HG02885 (cell line): ENCODE data around the gene STAT5B.
"Not testable (repeated sequence)": the region's sequence is repeated elsewhere in the genome, so short reads cannot be mapped to it uniquely, and the experiment has no call there.

ENCODE experiments used
- ATAC-seq: cut with Tn5 transposase; IDR thresholded peaks from one replicate; pipeline ENCODE4 v1.9.1; 2021; ENCODE audit warnings: mild to moderate bottlenecking; ENCODE audit not compliant: unreplicated experiment, poor library complexity

STAT5B gene

GRCh38 chr17:42307362-42307927 lies 31.3 kb upstream of the STAT5B start:
- ATAC-seq = no peak

- ATAC-seq = no peak
Observed at GRCh38 chr17:42306385-42306667, 30.1 kb upstream of the STAT5B start.

DNA sequence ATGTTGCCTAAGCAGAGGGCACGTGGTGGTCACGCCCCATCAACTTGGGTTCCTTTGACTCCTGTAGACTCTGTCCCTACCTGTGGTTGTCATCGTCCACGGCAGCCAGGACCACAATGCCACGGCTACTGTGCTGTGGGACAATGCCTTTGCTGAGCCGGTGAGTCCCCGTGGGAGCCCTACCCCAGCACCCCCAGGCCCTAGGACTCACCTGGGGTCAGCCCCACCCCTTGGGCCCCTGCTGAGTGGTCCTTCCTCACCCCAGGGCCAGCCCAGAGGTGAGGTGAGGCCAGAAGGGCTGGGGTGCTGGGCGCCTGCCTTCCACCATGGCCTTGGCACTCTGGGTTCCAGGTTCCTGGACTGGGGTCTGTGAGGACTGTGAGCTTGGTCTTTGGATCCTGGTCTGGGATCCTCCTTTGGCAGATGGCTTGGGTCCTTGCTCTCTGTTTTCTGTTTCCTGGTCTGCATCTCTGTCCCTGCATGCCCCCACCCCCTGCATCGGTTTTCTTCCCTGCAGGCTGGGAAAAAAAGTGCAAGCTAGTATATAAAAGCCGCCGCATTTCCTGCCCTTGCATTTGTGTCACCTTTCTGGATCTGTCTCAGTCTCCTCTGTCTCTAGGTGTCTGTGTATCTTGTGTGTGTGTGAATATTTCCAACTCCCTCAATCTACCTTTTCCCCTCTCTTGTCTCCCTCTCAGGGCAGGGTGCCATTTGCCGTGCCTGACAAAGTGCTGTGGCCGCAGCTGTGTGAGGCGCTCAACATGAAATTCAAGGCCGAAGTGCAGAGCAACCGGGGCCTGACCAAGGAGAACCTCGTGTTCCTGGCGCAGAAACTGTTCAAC lies 29.6 kb upstream of the STAT5B start:
- ATAC-seq = no peak

- ATAC-seq = not testable (repeated sequence)
Observed at GRCh38 chr17:42305031-42305330, 28.8 kb upstream of the STAT5B start.

GRCh38 chr17:42304187-42305030 lies 28.2 kb upstream of the STAT5B start:
- no peak for ATAC-seq

- no peak for ATAC-seq
Observed at GRCh38 chr17:42303694-42304093, 27.5 kb upstream of the STAT5B start.

GRCh38 chr17:42301022-42301421 lies 24.8 kb upstream of the STAT5B start:
- no peak for ATAC-seq

- not testable (repeated sequence) for ATAC-seq
Observed at GRCh38 chr17:42299913-42300312, 23.7 kb upstream of the STAT5B start.

GRCh38 chr17:42299361-42299760 lies 23.2 kb upstream of the STAT5B start:
- ATAC-seq = not testable (repeated sequence)

DNA sequence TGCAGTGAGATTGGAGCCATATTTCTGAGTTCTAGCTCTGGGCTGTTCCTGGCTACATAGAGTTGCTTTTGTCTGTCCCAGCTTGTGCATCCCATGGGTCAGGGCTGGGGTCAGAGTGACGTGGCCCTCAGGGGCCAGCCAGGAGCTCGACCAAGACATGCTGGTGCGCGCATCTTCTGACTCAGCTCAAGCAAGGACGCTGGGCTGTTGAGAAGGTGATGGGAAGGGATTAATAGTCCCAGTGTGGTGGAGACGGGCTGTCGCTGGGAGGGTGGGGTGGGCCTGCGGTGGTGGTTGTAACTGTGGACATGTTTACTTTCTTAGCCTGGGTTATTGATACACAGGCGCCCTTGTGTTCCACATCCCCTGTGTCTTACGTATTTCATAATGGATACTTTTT lies 21.6 kb upstream of the STAT5B start:
- not testable (repeated sequence) for ATAC-seq

GRCh38 chr17:42296012-42296411 lies 19.8 kb upstream of the STAT5B start:
- no peak for ATAC-seq

- ATAC-seq = no peak
Observed at GRCh38 chr17:42294469-42295398, 18.5 kb upstream of the STAT5B start.

- no peak for ATAC-seq
Observed at GRCh38 chr17:42291129-42291528, 14.9 kb upstream of the STAT5B start.

- no peak for ATAC-seq
Observed at GRCh38 chr17:42290577-42290976, 14.4 kb upstream of the STAT5B start.

DNA sequence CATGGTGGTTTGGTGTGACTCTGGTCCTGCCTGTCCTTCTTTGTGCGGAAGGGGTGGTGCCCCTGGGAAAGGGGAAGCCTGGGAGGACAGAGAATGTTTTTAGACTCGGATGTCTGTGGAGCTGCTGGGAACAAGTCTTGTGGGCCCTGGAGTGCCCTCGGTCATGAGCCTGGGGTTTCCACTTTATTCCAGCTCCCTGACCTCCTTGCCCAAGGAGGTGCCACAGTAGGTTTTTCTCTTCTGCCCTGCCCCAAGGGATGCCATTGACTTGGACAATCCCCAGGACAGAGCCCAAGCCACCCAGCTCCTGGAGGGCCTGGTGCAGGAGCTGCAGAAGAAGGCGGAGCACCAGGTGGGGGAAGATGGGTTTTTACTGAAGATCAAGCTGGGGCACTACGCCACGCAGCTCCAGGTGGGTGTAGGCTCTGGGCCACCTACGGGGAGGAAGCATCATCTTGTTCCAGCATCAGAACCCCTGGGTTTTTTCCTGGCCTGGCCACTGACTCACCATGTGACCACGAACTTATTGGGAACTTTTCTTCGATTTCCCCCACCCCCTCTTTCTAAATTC lies 13.5 kb upstream of the STAT5B start:
- no peak for ATAC-seq

GRCh38 chr17:42288803-42289610 lies 12.8 kb upstream of the STAT5B start:
- ATAC-seq = peak; percentile 24

DNA sequence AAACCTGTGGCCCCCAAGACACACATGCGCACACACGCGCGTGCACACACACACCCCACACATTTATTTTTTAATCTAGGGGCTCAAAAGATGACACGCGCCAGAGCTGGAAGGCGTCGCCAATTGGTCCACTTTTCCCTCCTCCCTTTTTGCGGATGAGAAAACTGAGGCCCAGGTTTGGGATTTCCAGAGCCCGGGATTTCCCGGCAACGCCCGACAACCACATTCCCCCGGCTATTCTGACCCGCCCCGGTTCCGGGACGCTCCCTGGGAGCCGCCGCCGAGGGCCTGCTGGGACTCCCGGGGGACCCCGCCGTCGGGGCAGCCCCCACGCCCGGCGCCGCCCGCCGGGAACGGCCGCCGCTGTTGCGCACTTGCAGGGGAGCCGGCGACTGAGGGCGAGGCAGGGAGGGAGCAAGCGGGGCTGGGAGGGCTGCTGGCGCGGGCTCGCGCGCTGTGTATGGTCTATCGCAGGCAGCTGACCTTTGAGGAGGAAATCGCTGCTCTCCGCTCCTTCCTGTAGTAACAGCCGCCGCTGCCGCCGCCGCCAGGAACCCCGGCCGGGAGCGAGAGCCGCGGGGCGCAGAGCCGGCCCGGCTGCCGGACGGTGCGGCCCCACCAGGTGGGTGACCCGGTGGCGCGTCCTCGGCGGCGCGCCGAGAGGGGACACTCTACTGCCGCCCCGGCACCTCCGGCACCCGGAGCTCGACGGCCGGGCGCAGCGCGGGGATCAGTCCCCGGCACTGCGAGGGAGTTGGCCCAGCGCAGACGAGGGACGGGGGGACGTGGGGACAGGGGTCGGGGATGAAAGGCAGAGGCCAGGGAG lies 12.0 kb upstream of the STAT5B start, which contains the start of gene STAT5A:
Gene STAT5A (plus strand): TSS at position 522 of the 826 bp plus-strand sequence. CDS start 914 bp downstream, outside the sequence.
- ATAC-seq = peak; percentile 54

GRCh38 chr17:42287305-42287976 lies 11.2 kb upstream of the STAT5B start:
- no peak for ATAC-seq
